OCI-M1 (cell line): Measurements from ENCODE around the gene TSPO.
"Not testable (repeated sequence)": the region's sequence is repeated elsewhere in the genome, so short reads cannot be mapped to it uniquely, and the experiment has no call there.

Source experiments
- DNase-seq: peaks from one replicate; lab custom pipeline; 2025; lab: John Stamatoyannopoulos, UW

TSPO gene

DNA sequence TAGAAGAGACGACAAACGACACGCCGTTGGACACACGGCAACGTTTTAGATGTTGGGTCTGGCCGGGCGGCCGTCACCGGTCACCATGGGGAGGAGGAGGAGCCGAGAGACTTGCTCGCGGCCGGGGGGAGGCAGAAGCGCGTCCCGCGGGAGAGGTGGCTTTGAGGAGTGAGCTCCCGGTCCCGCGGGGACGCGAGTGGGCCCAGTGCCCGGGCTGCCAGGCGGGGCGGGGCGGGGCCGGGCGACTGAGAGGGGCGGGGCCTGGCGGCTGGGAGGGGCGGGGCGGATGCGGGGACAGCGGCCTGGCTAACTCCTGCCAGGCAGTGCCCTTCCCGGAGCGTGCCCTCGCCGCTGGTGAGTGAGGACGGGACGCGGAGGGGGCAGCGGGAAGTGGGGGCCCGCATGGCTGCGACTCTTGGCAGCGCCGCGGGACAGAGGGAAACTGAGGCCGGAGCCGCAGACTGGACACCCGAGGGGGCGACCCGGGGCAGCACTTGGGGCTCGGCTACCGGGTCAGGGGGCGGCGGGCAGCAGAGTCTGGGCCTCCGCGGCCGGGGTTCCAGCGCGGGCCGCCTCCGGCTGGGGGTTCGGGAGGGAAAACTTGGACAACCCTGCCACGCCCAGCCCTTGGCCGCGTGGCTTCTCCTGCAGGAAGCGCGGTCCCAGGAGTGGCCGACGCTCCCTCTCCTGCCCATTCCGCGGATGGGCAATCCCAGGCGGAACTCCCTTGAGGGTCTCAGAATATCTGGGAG lies at the start of gene TSPO:
Gene TSPO, plus strand, starts transcription at position 309 of the 752 bp plus-strand sequence. CDS start 7,680 bp downstream, outside the sequence.
- peak; percentile 43 for DNase-seq

DNA sequence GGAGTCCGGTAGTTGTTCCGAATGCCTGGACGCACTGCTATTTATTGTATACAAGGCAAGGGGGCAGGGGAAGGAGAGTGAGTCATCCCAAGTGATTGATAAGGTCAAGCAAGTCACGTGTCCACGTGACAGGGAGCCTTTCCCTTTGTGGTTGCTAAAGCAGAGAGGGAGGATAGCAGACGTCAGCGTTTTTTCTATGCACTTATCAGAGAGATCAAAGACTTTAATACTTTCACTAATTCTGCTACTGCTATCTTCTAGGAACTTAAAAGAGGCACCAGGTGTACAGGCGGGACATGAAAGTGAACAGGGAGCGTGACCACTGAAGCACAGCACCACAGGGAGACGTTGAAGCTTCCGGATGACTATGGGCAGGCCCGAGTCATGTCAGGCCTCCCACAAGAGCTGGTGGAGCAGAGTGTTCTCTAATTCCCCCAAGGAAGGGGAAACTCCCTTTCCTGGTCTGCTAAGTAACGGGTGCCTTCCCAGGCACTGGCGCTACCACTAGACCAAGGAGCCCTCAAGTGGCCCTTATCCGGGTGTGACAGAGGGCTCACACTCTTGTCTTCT lies 47.2 kb upstream of the TSPO start:
- peak; percentile 95 for DNase-seq

DNA sequence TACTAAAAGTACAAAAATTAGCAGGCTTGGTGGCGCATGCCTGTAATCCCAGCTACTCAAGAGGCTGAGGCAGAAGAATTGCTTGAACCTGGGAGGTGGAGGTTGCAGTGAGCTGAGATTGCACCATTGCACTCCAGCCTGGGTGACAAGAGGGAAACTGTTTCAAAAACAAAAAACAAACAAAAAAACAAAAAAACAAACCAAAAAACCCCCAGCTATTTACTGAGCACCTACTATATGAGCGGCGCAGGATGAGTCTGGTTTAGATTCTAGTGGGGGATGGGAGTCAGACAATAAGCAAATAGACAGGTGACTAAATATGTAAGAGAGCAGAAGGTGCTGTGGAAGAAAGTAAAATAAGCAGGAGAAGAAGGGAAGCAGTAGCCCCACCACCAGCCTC lies 46.4 kb upstream of the TSPO start:
- not testable (repeated sequence) for DNase-seq

DNA sequence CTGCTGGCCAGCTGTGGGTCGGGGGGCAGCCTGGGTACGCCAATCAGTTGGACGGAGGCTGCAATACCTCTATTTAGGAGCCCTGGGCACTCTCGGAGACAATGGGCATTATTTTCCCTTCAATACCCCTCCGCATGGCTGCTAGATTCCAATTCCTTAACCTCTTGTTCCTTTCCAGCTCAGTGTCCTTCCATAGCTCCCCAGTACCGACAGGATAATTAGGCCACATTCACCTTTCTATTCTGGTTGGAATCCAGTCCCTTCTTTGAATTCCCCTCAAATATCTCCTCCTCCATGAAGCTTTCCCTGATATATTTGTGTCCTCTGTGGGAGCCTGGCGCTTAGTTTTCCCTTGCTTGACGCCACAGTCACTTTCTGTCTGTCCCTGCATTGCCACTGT lies 45.1 kb upstream of the TSPO start:
- no peak for DNase-seq

DNA sequence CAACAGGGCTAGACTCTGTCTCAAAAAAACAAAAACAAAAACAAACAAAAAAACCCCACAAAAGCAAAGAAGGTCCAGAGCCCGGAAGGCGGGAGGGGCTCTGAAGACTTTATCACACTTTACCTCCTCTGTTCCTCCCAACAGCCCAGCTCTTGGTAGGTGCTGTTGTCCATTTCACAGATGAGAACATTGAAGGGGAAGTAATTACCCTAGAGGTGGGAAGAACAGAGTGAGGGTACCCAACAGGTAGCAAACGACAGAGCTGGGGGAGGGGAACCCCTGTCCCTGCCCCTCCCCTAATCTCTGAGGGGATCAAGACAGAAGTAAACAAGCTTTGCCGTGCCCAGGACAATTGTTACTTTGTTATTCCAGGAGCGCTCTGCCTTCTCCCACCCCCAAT lies 41.8 kb upstream of the TSPO start:
- no peak for DNase-seq

DNA sequence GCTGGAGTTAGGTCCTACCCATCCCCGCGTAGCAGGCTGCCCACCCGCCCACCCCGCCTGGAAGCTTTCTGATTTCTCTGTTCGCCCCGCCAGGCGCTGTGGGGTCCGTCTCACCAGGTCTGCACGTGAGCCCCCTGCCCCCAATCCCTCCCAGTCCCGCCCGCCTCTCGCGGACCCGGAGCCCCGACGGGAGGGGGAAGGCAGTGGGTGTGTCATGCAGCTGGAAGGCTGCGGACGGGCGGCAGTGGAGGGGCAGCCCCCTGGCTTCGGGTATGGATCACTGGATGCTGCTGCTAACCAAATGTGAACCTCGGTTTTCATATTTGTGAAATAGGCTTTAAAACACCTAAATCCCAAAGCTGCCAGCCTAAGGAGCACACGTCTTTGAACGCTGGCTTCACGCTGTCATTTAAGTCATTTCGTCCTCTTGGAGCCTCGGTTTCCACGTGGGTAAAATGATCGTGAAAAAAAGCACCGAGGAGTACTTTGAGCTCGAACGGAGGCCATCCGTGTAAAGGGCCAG lies 41.4 kb upstream of the TSPO start:
- no peak for DNase-seq

DNA sequence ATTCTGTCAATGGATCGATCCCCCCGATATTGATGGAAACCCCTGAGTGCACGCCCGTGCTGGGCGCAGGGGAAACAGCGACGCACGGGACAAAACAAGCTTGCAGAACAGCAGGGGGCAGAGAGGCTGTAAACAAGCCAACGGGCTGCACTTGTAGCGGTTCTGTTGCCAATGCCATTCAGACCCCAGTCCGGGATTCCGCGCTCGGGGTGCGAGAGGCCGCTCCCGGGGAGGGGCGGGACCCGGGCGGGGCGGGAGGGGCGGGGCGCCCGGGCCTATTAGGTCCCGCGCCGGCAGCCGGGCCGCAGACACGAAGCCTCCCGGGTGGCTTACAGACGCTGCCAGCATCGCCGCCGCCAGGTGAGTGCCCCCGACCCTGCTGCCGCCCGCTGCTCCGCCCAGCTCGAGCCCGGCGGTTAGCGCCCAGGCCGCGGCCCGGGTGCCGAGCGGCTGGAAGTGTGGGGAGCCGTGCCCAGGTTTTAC lies 40.9 kb upstream of the TSPO start, which contains the start of gene BIK:
Gene BIK, plus strand, starts transcription at position 307 of the 483 bp plus-strand sequence. CDS start 13,273 bp downstream, outside the sequence.
- peak; percentile 63 for DNase-seq

DNA sequence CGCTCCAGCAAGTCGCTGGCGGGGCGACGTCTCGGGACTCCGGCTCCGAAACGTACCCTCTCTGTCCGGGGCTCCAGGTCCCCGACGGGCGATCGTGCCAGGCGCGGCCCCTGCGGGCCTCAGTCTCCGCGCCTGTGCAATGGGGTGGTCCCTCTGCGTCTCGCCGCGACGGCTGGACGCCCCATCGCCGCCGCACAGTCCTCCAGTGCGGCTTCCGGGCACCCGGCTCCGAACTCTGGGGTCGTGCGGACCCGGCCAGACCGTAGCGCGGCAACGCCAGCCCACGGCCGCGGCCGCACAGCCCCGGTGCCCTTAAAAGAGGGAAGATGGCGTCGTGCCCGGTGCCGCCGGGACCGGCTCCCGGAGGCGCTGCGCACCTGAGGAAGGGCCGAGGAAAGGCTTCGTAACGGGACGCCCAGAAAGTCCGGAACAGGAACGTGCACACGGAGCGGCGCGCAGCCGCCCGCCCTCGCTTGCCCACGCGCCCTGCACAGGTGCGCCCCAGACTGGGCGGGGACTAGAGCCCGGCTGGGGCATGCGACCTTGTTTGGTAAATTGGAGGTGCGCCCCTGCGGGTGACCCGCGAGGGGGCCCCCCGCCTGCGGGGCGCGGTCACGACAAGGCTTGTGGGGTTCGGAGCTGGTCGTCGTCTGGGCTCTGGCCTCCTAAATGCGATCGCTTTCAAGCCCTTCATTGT lies 40.3 kb upstream of the TSPO start:
- DNase-seq, result no peak

DNA sequence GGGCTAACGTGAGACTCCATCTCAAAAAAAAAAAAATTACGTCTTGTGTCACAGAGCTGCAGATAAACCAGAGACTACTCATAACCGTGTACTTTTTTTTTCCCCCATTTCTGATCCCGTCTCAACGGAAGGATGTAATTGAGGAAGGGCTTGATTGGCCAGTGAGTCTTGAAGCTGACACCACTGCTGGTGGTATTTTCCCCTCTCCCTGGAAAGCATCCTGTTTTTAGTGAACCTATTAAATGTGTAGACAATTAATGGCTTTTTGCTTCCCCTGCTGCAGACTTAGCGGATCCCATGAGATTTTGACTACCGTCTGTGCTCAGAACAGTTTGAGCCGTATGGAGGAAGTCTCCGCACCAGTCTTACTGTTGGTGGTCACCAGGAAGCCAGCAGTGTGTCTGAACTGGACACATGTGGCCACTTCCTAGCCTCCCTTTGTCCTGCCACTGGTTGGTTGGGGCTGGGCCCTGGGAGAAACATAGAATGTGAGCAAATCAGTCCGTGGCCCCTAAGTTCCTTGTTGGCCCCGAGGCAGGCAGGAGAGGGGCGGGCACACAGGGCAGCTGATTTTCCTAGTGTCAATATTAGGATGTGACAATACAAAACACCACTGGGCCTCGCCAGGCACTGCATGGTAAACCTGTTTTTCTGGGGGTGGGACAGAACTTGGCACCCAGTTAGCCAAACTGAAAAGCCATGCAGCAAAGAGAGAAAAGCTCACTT lies 37.7 kb upstream of the TSPO start:
- DNase-seq, result no peak

DNA sequence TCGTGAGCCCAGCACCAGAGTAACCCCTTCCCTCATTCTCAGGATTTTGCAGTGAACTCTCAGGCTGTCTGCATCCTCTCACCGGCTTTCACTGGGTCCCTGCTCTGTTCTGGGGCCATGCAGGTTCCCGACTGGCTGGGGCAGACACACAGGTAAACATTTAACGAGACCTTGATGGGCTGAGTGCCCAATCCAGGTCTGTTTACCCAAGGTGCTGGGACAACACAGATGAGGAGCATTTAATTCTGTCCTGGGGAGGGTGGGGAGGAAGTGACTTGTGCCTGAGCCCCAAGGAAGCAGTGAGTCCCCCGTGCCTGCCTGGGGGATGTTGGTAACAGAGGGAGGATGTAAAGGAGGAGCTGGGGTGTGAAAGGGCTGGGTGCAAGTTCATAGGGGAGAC lies 36.4 kb upstream of the TSPO start:
- no peak for DNase-seq

DNA sequence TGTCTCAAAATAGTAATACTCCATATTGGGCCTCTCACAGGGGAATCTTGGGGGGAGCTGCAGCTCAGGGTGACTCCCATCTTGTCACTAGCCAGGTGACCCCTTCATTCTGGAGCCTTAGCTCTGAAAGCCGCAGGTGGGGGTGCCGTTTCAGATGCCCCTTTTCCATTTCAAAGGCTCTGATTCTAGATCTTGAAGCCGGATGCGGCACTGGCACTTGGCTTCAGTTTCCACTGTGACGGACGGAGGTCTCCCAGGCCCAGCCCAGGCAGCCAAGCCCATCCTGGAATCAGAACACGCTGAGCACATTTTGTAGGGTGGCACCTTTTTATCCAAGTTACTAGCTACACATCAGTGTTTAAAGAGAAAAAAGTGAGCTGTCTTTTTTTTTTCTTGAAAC lies 34.4 kb upstream of the TSPO start:
- no peak for DNase-seq

DNA sequence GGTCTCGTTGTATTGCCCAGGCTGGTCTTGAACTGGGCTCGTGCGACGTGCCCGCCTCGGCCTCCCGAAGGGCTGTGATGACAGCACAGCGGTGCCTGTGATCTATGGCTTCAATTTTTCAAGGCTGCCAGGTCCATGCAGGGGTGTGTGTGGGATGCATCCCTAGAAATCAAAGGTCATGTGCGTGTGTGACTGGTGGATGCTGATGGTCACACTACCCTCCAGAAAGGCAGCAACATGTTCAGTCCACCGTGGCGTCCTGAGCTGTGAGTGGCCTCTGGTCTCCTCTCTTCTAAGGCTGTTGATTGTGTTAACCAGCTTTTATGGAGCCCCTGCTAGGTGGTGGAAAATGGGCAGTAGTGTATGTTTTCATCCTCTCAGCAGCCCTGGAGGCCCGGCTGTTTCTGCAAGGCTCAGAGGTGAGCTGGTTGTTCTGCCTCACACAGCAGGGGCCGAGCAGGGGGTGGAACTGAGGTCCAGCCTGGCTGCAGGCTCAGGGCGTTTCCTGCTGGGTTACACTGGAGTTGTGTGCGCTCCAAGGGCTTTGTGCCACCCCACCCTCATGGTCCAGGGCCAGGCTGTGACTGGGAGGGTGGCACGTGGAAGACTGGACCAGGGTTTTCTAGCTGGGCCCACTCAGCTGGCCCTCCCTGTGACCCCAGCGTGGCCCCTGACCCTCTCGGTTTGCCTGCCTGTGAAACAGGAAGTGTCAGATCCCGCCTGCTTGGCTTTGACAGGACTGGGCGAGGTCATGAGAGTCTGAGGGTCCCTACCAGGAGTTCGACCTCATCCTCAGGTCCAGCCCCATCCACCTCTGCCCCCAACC lies 33.1 kb upstream of the TSPO start:
- DNase-seq, result no peak

DNA sequence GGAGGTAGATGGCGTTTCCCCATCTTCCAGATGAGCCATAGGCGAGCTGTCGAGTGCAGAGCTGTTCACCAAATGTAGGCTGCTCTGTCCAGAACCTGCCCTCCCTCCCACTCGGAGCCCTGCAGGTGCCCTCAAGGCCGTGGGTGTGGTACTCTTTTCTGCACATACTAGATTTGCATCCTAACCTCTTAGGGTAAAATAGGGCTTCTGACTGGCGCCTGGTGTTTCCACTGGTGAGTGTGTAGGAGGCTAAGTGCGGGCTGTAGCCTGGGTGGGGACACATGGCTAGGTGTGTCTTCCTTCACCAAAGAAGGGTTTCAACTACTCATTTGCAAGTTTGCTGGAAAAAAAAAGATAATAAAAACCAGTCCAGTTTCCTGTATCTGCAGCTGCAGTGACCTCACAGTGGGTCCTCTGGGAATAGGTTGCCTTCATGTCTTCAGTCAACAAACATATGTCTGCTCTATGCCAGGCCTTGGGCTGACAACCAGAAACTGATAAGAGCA lies 32.4 kb upstream of the TSPO start:
- DNase-seq, result no peak

DNA sequence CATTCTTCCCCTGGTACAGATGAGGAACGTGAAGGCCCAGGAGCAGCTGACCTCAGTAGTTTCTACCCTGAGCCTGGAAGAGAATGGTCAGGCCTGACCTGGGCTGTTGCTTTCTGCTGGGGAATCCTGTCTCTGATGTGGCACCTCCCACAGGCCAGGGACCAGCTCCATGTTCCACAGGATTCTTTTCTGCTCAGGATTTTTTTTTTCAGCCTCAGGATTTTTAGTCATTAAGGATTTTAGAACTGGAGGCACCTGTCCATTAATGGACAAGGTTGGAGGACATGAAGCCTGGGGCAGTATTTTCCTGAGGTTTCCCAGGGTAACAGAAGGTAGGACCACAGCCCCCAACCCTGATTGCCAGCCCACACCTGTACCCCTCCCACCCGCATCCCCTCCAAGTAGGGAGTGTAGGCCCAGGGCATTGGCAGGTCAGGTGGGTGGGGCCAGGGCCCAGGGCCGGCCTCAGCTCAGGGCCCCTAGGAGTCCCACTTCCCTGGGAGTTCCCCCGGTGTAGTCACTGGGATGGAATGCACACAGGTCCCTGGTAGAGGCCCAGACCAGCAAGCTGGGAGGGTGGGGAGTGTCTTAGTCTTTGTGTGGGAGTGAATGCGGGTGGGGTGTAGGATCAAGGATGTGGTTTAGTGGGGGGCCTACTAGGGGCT lies 24.7 kb upstream of the TSPO start:
- DNase-seq, result no peak

DNA sequence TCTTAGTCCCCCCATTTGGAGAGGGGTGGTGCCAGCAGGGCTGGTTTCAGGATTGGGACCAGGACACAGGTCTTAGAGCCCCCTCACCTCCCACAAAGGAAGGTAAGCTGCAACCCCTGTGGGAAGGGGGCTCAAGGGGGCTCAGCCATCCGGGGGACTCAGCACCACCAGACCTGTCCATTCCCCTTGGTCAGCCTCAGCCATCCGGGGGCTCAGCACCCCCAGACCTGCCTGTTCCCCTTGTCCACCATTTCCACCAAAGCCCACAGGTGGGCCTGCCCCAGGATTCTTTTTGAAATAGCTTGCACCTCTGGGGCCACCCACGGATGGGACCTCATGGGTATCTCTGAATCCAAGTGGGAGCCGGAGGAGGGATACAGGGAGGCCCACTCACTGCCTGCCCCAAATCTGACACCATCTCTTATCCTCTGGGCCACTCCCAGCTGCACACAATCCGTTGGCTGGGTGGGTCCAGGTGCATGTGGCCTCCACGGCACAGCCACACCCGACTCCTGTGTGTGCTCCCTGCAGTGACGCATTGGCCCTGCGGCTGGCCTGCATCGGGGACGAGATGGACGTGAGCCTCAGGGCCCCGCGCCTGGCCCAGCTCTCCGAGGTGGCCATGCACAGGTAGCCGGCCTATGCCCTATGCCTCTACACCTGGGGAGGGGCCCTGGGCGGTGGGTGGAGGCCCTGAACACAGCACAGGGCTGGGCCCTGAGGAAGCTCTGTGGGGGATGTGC lies 24.0 kb upstream of the TSPO start:
- DNase-seq, result no peak

DNA sequence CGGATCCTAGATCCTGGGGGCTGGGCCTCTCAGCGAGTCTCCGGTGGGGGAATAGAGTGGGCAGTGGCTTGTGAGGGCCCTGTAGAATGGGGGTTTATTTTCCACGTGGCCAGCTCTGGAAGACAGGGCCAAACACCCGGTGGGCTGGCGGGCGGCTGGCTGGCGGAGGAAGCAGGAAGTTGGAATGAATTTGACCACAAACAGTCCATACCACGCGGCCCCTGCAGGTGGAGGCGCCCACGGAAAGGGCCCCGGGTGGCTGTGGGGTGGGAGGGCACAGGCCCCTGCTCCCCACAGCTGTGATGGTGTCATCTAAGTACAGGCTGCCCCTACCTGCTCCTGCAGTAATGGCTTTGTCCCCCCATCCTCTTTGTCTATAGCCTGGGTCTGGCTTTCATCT lies 23.2 kb upstream of the TSPO start:
- no peak for DNase-seq

DNA sequence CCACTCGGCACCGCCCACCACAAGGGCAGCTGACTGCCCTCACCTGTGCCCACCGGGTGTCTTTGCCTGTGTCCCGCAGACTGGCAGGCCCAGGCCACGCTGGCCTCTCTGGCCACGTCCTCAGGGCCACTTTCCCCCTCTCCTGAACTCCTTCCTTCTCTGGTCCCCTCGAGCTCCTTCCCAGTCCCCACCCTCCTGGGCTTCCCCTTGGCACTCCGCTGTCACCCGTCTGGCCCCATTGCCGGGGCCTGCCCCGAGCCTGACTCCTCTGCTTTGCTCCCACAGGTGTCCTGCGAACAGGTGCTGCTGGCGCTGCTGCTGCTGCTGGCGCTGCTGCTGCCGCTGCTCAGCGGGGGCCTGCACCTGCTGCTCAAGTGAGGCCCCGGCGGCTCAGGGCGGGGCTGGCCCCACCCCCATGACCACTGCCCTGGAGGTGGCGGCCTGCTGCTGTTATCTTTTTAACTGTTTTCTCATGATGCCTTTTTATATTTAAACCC lies 22.4 kb upstream of the TSPO start:
- DNase-seq, result no peak

DNA sequence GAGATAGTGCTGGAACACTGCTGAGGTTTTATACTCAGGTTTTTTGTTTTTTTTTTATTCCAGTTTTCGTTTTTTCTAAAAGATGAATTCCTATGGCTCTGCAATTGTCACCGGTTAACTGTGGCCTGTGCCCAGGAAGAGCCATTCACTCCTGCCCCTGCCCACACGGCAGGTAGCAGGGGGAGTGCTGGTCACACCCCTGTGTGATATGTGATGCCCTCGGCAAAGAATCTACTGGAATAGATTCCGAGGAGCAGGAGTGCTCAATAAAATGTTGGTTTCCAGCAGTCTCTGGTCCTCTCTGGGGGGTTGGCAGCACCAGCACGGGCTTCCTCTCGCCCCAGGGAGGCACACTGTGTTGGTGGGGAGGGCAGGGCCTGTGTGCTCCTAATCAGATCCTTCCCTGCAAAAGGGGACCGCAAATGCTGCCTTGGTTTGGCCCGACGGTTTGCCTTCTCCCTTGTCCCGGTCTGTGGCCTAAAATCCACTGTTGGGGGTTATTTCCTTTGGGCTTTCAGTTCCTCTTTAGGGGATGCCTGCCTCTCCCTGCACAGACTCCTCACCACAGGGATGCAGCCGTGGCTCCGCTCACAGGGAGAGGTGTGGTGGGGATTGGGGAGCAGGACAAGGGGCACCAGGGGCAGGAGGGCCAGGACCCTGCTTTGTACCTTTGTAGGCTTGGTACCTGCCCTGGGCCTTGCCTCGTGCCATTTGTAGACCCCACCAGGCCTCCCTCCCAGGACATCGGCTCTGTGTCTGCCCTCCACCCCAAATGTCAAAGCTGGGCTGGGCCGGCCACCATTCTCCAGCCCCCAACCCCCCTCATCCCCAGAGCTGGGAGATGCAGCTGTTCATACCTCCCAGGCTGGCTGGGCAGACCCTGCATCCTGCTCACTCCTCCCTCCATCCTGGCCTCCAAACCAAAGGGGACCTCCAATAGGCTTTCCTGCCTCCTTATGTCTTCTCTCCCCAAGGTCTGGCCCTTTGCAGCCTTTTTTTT lies 21.6 kb upstream of the TSPO start:
- peak; percentile 47 for DNase-seq
